ENCODE measurements around the gene NXPH4. TPM values are rescaled to one million over a fixed set of nuclear protein-coding genes. Genes with fewer than 3 reads are reported as not detected.

Gene NXPH4
- total RNA-seq, 4 donors from 2014 or later: not detected

DNA sequence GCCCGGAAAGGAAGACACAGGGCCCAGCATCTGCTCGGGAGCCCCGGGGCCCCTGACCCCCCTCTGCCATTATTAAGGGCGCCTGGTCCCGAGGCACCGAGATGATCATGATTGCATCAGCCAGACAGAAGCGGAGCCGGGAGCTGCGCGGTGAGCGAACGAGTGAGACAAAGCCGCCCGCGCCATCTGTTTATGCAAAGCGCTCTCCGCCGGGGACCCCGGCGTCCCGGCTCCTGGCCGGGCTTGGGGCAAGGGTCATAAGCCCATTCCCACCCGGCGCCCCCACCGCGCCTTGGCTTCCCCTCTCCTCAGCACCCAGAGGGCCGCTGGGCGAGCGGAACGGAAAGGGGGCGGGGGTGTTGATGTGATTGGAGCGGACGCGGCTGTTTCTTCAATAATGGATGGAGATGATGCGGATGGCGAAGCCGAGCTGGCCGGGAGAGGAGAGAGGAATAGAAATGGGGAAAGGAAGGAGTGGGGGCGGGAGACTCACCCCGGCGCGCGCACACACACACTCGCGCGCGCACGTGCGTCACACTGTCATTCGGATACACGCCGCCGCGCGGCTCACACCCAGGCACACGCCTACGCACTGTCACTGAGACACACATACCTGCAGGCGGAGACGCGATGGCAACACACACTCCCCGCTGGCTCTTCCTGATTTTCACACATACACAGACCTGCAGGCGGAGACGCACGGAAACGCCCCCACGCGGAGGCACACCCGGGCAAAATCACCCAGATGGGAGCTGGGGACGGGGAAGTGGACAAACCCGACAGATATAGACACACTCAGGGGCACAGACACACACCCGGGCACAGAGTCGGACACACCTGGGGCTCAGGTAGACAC is 23.7 kb downstream of the NXPH4 start:
- Histone ChIP-seq H3K36me3 (peaks cover 0 to 16% of the 10 kb centered on the region in 2 donors), H3K27ac (peak overlapping the region; percentile 57 to 82 (median 58)), H3K4me3 (peak overlapping the region; percentile 57 to 76 (median 62)), H3K27me3 (peaks cover 19 to 21% (median 21%) of the 10 kb centered on the region in 3 donors), H3K4me1 (peaks cover 46 to 61% of the 10 kb centered on the region in 2 donors), H3K9me3 (no peaks in the 10 kb centered on the region)
- ATAC-seq (peak; percentile 4 to 5), DNase-seq (peak in 1 of 2 donors; percentile 54)
- in situ Hi-C loops (cut with MboI; ENCODE audit: low sequenced_read_pairs in 4 of 4) (loop anchor here in 1 of 4 donors (10.0 kb wide), 1 partner anchor 195 kb away; the partner anchor contains the start of genes INHBC and R3HDM2), intact Hi-C loops (cut with DNase I; ENCODE audit: low total_unique reads) (loop anchor here (2.0 kb wide), 1 partner anchor 23 kb away; no protein-coding TSS in a partner anchor)
- no peak for TF ChIP-seq POLR2A (IDR thresholded peaks at IDR 0.05)
- TF ChIP-seq, protein P1, sequence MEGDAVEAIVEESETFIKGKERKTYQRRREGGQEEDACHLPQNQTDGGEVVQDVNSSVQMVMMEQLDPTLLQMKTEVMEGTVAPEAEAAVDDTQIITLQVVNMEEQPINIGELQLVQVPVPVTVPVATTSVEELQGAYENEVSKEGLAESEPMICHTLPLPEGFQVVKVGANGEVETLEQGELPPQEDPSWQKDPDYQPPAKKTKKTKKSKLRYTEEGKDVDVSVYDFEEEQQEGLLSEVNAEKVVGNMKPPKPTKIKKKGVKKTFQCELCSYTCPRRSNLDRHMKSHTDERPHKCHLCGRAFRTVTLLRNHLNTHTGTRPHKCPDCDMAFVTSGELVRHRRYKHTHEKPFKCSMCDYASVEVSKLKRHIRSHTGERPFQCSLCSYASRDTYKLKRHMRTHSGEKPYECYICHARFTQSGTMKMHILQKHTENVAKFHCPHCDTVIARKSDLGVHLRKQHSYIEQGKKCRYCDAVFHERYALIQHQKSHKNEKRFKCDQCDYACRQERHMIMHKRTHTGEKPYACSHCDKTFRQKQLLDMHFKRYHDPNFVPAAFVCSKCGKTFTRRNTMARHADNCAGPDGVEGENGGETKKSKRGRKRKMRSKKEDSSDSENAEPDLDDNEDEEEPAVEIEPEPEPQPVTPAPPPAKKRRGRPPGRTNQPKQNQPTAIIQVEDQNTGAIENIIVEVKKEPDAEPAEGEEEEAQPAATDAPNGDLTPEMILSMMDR (IDR thresholded peaks at IDR 0.05 in 4 of 5, conservative IDR thresholded peaks at IDR 0.05 in 1 of 5): peak in 3 of 5 experiments; percentile 6 to 10 (median 8)

DNA sequence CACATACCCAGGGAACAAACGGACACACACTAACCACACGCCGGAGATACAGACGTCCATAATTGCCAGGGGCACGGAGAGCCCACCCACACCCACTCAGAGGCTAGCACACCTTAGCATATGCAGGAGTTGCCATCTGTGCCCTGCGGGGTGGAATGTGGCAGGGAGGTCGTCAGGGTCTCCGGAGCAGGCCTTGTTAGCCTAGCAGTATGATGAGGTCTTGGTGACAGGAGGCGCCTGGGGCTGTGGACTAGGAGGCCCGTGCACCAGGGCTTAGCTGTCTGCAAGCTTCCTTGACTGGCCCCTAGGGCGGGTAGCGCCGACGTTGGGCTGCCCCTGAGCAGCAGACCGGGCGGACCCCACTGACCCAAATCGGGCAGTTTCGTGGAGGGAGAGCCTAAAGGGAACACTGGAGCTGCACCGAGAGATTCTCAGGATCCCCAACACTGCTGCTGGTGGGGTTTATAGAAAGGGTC is 24.4 kb downstream of the NXPH4 start:
- Histone ChIP-seq H3K4me1 (peaks cover 46 to 64% of the 10 kb centered on the region in 2 donors), H3K27ac (peak overlapping the region; percentile 14 to 82 (median 32)), H3K9me3 (no peaks in the 10 kb centered on the region), H3K4me3 (peak overlapping the region; percentile 57 to 76 (median 62)), H3K36me3 (peaks cover 0 to 16% of the 10 kb centered on the region in 2 donors), H3K27me3 (peaks cover 16 to 21% (median 19%) of the 10 kb centered on the region in 3 donors)
- DNase-seq (peak in 1 of 2 donors; percentile 51), ATAC-seq (peak in 1 of 2 donors; percentile 13)
- intact Hi-C loops (cut with DNase I; ENCODE audit: low total_unique reads) (loop anchor here (2.0 kb wide), 1 partner anchor 22 kb away; no protein-coding TSS in a partner anchor), in situ Hi-C loops (cut with MboI; ENCODE audit: low sequenced_read_pairs in 4 of 4) (loop anchor here in 1 of 4 donors (10.0 kb wide), 1 partner anchor 194 kb away; the partner anchor contains the start of genes INHBC and R3HDM2)
- TF ChIP-seq, protein P1 (IDR thresholded peaks at IDR 0.05 in 4 of 5, conservative IDR thresholded peaks at IDR 0.05 in 1 of 5): peak in 1 of 5 experiments; percentile 14
- TF ChIP-seq POLR2A (IDR thresholded peaks at IDR 0.05): no peak

DNA sequence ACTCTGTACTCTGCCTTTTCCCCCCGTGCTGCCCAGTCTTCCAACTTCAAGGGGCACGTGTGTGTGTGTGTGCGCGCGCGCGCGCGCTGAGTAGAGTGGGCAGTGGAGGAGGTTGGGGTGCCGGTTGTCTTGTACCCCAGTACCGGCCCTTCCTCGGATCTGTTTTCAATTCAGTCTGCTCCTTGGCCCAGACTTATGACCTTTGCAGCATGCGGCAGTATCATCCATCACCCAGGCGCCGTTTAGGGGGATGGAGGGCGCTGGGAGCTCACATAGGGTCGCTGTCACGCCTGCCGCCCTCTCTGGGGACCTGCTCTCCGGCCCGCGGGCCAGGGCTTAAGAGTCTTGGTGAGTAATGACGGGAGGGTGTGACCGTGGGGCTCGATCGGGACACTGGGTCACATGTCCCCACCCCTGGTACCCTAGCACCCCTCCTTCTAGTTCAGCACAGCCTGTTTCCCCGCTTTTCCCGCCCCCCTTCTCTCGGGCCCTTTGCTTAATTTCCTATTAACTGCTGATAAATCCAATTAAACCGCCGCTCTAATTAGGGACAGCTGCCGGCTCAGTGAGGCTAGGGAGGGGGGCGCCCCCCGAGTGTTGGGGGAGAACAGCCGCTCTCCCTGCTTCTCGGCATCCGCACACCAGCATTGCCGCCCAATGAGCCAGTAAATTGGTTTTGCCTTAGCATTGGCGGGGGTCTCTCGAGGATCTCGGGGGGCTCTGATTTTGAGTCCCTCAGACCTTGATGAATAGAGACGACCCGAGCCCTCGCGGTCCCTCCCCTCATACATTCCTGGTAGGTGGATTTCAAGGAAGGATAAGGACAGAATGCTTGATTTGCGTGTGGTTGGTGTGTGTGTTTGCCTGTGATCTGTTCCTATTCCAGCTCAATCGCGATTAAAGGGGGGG is 25.1 kb downstream of the NXPH4 start:
- intact Hi-C loops (cut with DNase I; ENCODE audit: low total_unique reads) (loop anchor here (2.0 kb wide), 2 partner anchors 21 to 211 kb away; no protein-coding TSS in a partner anchor), in situ Hi-C loops (cut with MboI; ENCODE audit: low sequenced_read_pairs in 4 of 4) (loop anchor here in 1 of 4 donors (10.0 kb wide), 1 partner anchor 193 kb away; the partner anchor contains the start of genes INHBC and R3HDM2)
- peak in 1 of 2 donors; percentile 3 for ATAC-seq
- peaks cover 10 to 17% (median 16%) of the 10 kb centered on the region in 3 donors for H3K27me3 ChIP-seq
- TF ChIP-seq, protein P1 (IDR thresholded peaks at IDR 0.05 in 4 of 5, conservative IDR thresholded peaks at IDR 0.05 in 1 of 5): no peak
- TF ChIP-seq POLR2A (IDR thresholded peaks at IDR 0.05): no peak
- peak in 1 of 2 donors; percentile 47 for DNase-seq
- H3K27ac ChIP-seq: peak overlapping the region; percentile 26 to 91 (median 77)
- no peaks in the 10 kb centered on the region for H3K9me3 ChIP-seq
- H3K4me3 ChIP-seq: no peak overlapping the region
- peaks cover 0 to 22% of the 10 kb centered on the region in 2 donors for H3K36me3 ChIP-seq
- peaks cover 53 to 69% of the 10 kb centered on the region in 2 donors for H3K4me1 ChIP-seq

DNA sequence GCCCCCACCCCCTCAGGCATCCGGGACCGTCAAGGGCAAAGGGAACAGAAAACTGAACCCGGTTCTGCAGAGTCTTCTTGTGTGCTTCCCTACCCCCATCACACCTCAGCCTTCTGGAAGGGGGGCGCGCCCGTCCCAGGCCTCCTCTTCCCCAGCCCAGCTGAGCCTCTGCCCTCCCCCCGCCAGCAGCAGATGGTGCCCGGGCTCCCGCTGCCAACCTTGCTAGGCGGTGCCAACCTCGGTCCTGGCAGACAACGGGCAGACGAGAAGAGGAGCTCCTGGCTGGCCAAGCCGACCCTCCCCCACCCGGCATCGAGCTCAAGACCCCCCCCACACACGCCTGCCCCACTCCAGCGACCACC is 25.7 kb downstream of the NXPH4 start:
- peak overlapping the region; percentile 18 to 48 (median 36) for H3K4me3 ChIP-seq
- no peaks in the 10 kb centered on the region for H3K9me3 ChIP-seq
- in situ Hi-C loops (cut with MboI; ENCODE audit: low sequenced_read_pairs in 4 of 4) (loop anchor here in 1 of 4 donors (10.0 kb wide), 1 partner anchor 192 kb away; the partner anchor contains the start of genes INHBC and R3HDM2), intact Hi-C loops (cut with DNase I; ENCODE audit: low total_unique reads) (loop anchor here (2.0 kb wide), 1 partner anchor 210 kb away; no protein-coding TSS in a partner anchor)
- peak in 1 of 2 donors; percentile 88 for DNase-seq
- H3K27ac ChIP-seq: peak overlapping the region; percentile 26 to 91 (median 77)
- TF ChIP-seq, protein P1 (IDR thresholded peaks at IDR 0.05 in 4 of 5, conservative IDR thresholded peaks at IDR 0.05 in 1 of 5): no peak
- TF ChIP-seq POLR2A (IDR thresholded peaks at IDR 0.05): no peak
- H3K36me3 ChIP-seq: peaks cover 0 to 25% of the 10 kb centered on the region in 2 donors
- H3K4me1 ChIP-seq: peaks cover 56 to 74% of the 10 kb centered on the region in 2 donors
- H3K27me3 ChIP-seq: peaks cover 6 to 14% (median 9%) of the 10 kb centered on the region in 3 donors
- ATAC-seq: peak; percentile 36 to 39

Data from gastrocnemius medialis (tissue), 4 donors.